Measurements from ENCODE around the gene A2M.

GRCh38 chr12:9027161-9028059, 88.3 kb downstream of the A2M start:
- TF ChIP-seq FEZF1 (tag by site-specific recombination; IDR thresholded peaks at IDR 0.05): no peak
- no peak for TF ChIP-seq ZNF521 (tag by site-specific recombination; IDR thresholded peaks at IDR 0.05)
- no peak for TF ChIP-seq SETDB1 (IDR thresholded peaks at IDR 0.05; ENCODE audit: insufficient read length, low read length)
- no peak for TF ChIP-seq ZNF704 (tag by site-specific recombination; IDR thresholded peaks at IDR 0.05)
- TF ChIP-seq ZNF76 (tag by site-specific recombination; IDR thresholded peaks at IDR 0.05; ENCODE audit: borderline replicate concordance, low read depth): no peak
- TF ChIP-seq TSHZ1 (tag by site-specific recombination; IDR thresholded peaks at IDR 0.05; ENCODE audit: borderline replicate concordance): no peak
- TF ChIP-seq ZNF16 (tag by site-specific recombination; IDR thresholded peaks at IDR 0.05; ENCODE audit: low read depth): no peak
- TF ChIP-seq CTCF (tag by site-specific recombination; IDR thresholded peaks at IDR 0.05): no peak

All from HEK293 (cell line).